CD4-positive, alpha-beta T cell (primary cell): ENCODE results near the gene CNTD1. TPM values are rescaled to one million over a fixed set of nuclear protein-coding genes. Genes with fewer than 3 reads are reported as not detected.
A peak's percentile ranks its signal among the peaks of the same experiment; 100 is the strongest.

Experiments
- ATAC-seq: fragments of 200-7000 bp; cut with Tn5 transposase; one replicate; pipeline ENCODE4 v1.10.0; 2022; ENCODE audit warnings: mild to moderate bottlenecking; ENCODE audit not compliant: poor library complexity
- CTCF ChIA-PET: fragments of 350-600 bp; sonication (Branson Sonifier 250); formaldehyde crosslinking; loops from one replicate; lab custom pipeline; 2021; ENCODE audit warnings: antibody characterized with exemption, inconsistent platforms; lab: Charles Lee
- POLR2A ChIA-PET: fragments of 350-600 bp; sonication (Branson Sonifier 250); formaldehyde crosslinking; loops from one replicate; lab custom pipeline; 2021; ENCODE audit warnings: antibody characterized with exemption, inconsistent platforms; lab: Charles Lee
- DNase-seq, 14 experiments: peaks; one replicate each; pipeline ENCODE4 v3.0.0-alpha.2; 2013 to 2020; ENCODE audit warnings: mixed read lengths in 2 of 14
- H3K27ac ChIP-seq, 2 donors: one replicate each; pipeline versions ENCODE4 v1.5.1 to v1.7.0; 2013; ENCODE audit warnings: low read length in 2 of 2, low read depth in 1 of 2, mild to moderate bottlenecking in 1 of 2
- H3K27me3 ChIP-seq, 2 experiments: 1 replicate in 1 of 2; 2 replicates in 1 of 2; pipeline versions ENCODE4 v1.6.1 to v1.7.0; 2013; ENCODE audit warnings: low read length in 2 of 2, control low read depth in 1 of 2, mild to moderate bottlenecking in 1 of 2, moderate library complexity in 1 of 2; ENCODE audit not compliant: insufficient read depth in 2 of 2, control insufficient read depth in 1 of 2
- H3K36me3 ChIP-seq: one replicate; pipeline ENCODE4 v1.6.1; 2013; ENCODE audit warnings: low read length, control low read depth; ENCODE audit not compliant: insufficient read depth
- H3K4me1 ChIP-seq: one replicate; pipeline ENCODE4 v1.6.1; 2013; ENCODE audit warnings: low read length, control low read depth; ENCODE audit not compliant: insufficient read depth
- H3K4me3 ChIP-seq: one replicate; pipeline ENCODE4 v1.5.1; 2013; ENCODE audit warnings: mild to moderate bottlenecking, low read length, moderate library complexity
- H3K9me3 ChIP-seq, 2 experiments: 1 replicate in 1 of 2; 2 replicates in 1 of 2; pipeline versions ENCODE4 v1.6.1 to v1.7.0; 2013; ENCODE audit warnings: low read length in 2 of 2, mild to moderate bottlenecking in 2 of 2, control low read depth in 1 of 2, moderate library complexity in 1 of 2; ENCODE audit not compliant: control insufficient read depth in 1 of 2, insufficient read depth in 1 of 2
- H3K27ac Mint-ChIP-seq: one replicate; pipeline ENCODE4 v1.8.0; 2020; ENCODE audit warnings: mixed read lengths
- H3K27me3 Mint-ChIP-seq: one replicate; pipeline ENCODE4 v1.8.0; 2021; ENCODE audit warnings: mixed read lengths
- H3K36me3 Mint-ChIP-seq: one replicate; pipeline ENCODE4 v1.8.0; 2021; ENCODE audit warnings: low read depth, mixed read lengths
- H3K4me1 Mint-ChIP-seq: one replicate; pipeline ENCODE4 v1.8.0; 2021; ENCODE audit warnings: low read depth, mixed read lengths
- H3K4me3 Mint-ChIP-seq: one replicate; pipeline ENCODE4 v1.8.0; 2020; ENCODE audit warnings: mild to moderate bottlenecking, mixed read lengths
- H3K9me3 Mint-ChIP-seq: one replicate; pipeline ENCODE4 v1.8.0; 2020; ENCODE audit warnings: mixed read lengths
- intact Hi-C, 2 experiments: fragments of 100-400 bp; cut with DNase I in 1 of 2; cut with micrococcal nuclease in 1 of 2; formaldehyde crosslinking; loops; one replicate each; pipeline versions ENCODE4 v1.15.1 to v1.9.0; 2023 to 2025; cut with DNase I, micrococcal nuclease
- total RNA-seq, 174 experiments: library from RNA in 2 of 174; stranded (reverse) in 2 of 174; gene quantifications; one replicate each; pipeline ENCODE4 v1.2.3 and lab custom pipeline; 2021 to 2026
- TF ChIP-seq, protein P1 (sequence below): fragments of 200-600 bp; IDR thresholded peaks from one replicate; pipeline ENCODE4 v1.8.0; 2022; ENCODE audit warnings: antibody characterized with exemption, mild to moderate bottlenecking

The CNTD1 gene
- total RNA-seq, 2 experiments from 2014 or later: not detected

GRCh38 chr17:42759982-42760651, 38.5 kb upstream of the CNTD1 start:
- peaks cover 15% of the 10 kb centered on the region for H3K4me1 ChIP-seq
- DNase-seq (peak in 2 of 14 experiments; percentile 47), ATAC-seq (no peak)
- H3K36me3 Mint-ChIP-seq: no peaks in the 10 kb centered on the region
- CTCF ChIA-PET: interaction anchor here (1.2 kb wide), 1 partner anchor 182 kb away, joined by 4 read pairs; no protein-coding TSS in a partner anchor
- H3K27me3 ChIP-seq: peaks cover 40 to 47% of the 10 kb centered on the region in 2 experiments
- H3K27ac ChIP-seq: no peak overlapping the region
- H3K27ac Mint-ChIP-seq: no peak overlapping the region
- H3K36me3 ChIP-seq: no peaks in the 10 kb centered on the region
- POLR2A ChIA-PET: interaction anchor here (1.4 kb wide), 1 partner anchor 21 kb away, joined by 4 read pairs; the partner anchor contains the start of gene WNK4
- TF ChIP-seq, protein P1, sequence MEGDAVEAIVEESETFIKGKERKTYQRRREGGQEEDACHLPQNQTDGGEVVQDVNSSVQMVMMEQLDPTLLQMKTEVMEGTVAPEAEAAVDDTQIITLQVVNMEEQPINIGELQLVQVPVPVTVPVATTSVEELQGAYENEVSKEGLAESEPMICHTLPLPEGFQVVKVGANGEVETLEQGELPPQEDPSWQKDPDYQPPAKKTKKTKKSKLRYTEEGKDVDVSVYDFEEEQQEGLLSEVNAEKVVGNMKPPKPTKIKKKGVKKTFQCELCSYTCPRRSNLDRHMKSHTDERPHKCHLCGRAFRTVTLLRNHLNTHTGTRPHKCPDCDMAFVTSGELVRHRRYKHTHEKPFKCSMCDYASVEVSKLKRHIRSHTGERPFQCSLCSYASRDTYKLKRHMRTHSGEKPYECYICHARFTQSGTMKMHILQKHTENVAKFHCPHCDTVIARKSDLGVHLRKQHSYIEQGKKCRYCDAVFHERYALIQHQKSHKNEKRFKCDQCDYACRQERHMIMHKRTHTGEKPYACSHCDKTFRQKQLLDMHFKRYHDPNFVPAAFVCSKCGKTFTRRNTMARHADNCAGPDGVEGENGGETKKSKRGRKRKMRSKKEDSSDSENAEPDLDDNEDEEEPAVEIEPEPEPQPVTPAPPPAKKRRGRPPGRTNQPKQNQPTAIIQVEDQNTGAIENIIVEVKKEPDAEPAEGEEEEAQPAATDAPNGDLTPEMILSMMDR: no peak
- peaks cover 9% of the 10 kb centered on the region for H3K4me1 Mint-ChIP-seq
- H3K9me3 Mint-ChIP-seq: no peaks in the 10 kb centered on the region
- peaks cover 73% of the 10 kb centered on the region for H3K27me3 Mint-ChIP-seq
- intact Hi-C loops: no loop called here
- peaks cover 0 to 11% of the 10 kb centered on the region in 2 experiments for H3K9me3 ChIP-seq
- no peak overlapping the region for H3K4me3 ChIP-seq
- H3K4me3 Mint-ChIP-seq: peak overlapping the region; percentile 67

- ChIA-PET POLR2A (interaction anchor here (1.1 to 1.4 kb wide), 2 partner anchors 20 to 78 kb away, joined by 4 read pairs; partner anchors contain the start of gene WNK4), CTCF (interaction anchor here (1.2 kb wide), 1 partner anchor 182 kb away, joined by 4 read pairs; no protein-coding TSS in a partner anchor)
- DNase-seq: peak in 3 of 14 experiments; percentile 13 to 41 (median 37)
- H3K27me3 Mint-ChIP-seq: peaks cover 79% of the 10 kb centered on the region
- H3K9me3 ChIP-seq: peaks cover 0 to 11% of the 10 kb centered on the region in 2 experiments
- TF ChIP-seq, protein P1: no peak
- no peaks in the 10 kb centered on the region for H3K36me3 ChIP-seq
- intact Hi-C loops: no loop called here
- H3K4me1 ChIP-seq: peaks cover 15% of the 10 kb centered on the region
- peak; percentile 39 for ATAC-seq
- H3K27ac ChIP-seq: no peak within 1 kb of the TSS
- peak within 1 kb of the TSS; percentile 67 for H3K4me3 Mint-ChIP-seq
- no peaks in the 10 kb centered on the region for H3K36me3 Mint-ChIP-seq
- no peaks in the 10 kb centered on the region for H3K9me3 Mint-ChIP-seq
- H3K27ac Mint-ChIP-seq: no peak within 1 kb of the TSS
- H3K4me3 ChIP-seq: peak within 1 kb of the TSS; percentile 10
- H3K27me3 ChIP-seq: peaks cover 47% of the 10 kb centered on the region in 2 experiments
- peaks cover 9% of the 10 kb centered on the region for H3K4me1 Mint-ChIP-seq
These were observed 37.7 kb upstream of the CNTD1 start, which contains the start of gene RAMP2 for GRCh38 chr17:42760652-42761581. TSS of gene RAMP2 (plus strand) at chr17:42761227. CDS start at chr17:42761262, 35 bp downstream.

DNA sequence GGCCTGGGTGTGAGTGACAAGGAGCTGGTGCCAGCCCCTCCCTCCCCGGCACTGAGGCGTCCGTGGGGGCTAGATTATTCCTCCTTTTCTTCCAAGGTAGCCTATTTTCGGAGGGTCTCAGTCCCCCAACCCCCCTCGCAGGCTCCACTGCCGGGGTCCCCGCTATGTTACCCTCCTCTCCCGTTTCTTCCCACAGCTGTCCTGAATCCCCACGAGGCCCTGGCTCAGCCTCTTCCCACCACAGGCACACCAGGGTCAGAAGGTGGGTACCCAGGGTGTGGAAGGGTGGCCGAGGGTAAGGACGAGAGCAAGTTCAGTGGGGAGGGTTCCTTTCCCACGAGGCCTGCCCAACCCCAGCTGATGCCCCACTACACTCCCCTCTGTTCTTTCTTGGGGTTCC, 37.0 kb upstream of the CNTD1 start:
- Histone ChIP-seq H3K27me3 (peaks cover 47 to 49% of the 10 kb centered on the region in 2 experiments), H3K4me3 (peak overlapping the region; percentile 10), H3K27ac (no peak overlapping the region), H3K9me3 (peaks cover 0 to 11% of the 10 kb centered on the region in 2 experiments), H3K36me3 (no peaks in the 10 kb centered on the region), H3K4me1 (peaks cover 15% of the 10 kb centered on the region)
- peak overlapping the region; percentile 27 for H3K4me3 Mint-ChIP-seq
- no peaks in the 10 kb centered on the region for H3K9me3 Mint-ChIP-seq
- DNase-seq (no peak), ATAC-seq (no peak)
- intact Hi-C loops: no loop called here
- H3K27me3 Mint-ChIP-seq: peaks cover 74% of the 10 kb centered on the region
- ChIA-PET CTCF (no interaction called here), POLR2A (interaction anchor here (0.7 to 1.4 kb wide), 4 partner anchors 11 to 451 kb away, joined by 3 to 4 read pairs (median 4); partner anchors contain the start of genes VPS25 and WNK4)
- peaks cover 9% of the 10 kb centered on the region for H3K4me1 Mint-ChIP-seq
- TF ChIP-seq, protein P1: no peak
- H3K36me3 Mint-ChIP-seq: no peaks in the 10 kb centered on the region
- H3K27ac Mint-ChIP-seq: no peak overlapping the region
